Measurements from ENCODE around the gene HILPDA.

Gene HILPDA

GRCh38 chr7:128425850-128426249, 29.8 kb upstream of the HILPDA start:
- Histone ChIP-seq H3K36me3 (ENCODE audit: insufficient read depth, low read length) (no peaks in the 10 kb centered on the region), H3K9me3 (ENCODE audit: low read depth, low read length) (no peaks in the 10 kb centered on the region), H3K4me3 (no peak overlapping the region), H3K9ac (ENCODE audit: insufficient read length) (no peak overlapping the region), H3K27ac (no peak overlapping the region)
- DNase-seq (ENCODE audit: low read depth, low spot score) = no peak
- TF ChIP-seq POLR2AphosphoS5 (IDR thresholded peaks at IDR 0.05; ENCODE audit: borderline replicate concordance, low read depth, low read length) = no peak
- no peak for TF ChIP-seq FOXP2 (optimal IDR thresholded peaks at IDR 0.05; ENCODE audit: control extremely low read depth, extremely low read length, insufficient read depth)
- TF ChIP-seq EZH2 (IDR thresholded peaks at IDR 0.05) = no peak

GRCh38 chr7:128427289-128427891, 28.3 kb upstream of the HILPDA start:
- Histone ChIP-seq H3K27ac (no peak overlapping the region), H3K9me3 (ENCODE audit: low read depth, low read length) (no peaks in the 10 kb centered on the region), H3K9ac (ENCODE audit: insufficient read length) (no peak overlapping the region), H3K36me3 (ENCODE audit: insufficient read depth, low read length) (no peaks in the 10 kb centered on the region), H3K4me3 (0 out of 2 replicates have a peak overlapping the region, but pooled peaks have one; percentile 28)
- DNase-seq (ENCODE audit: low read depth, low spot score) = no peak
- TF ChIP-seq FOXP2 (optimal IDR thresholded peaks at IDR 0.05; ENCODE audit: control extremely low read depth, extremely low read length, insufficient read depth) (no peak), EZH2 (IDR thresholded peaks at IDR 0.05) (no peak), POLR2AphosphoS5 (IDR thresholded peaks at IDR 0.05; ENCODE audit: borderline replicate concordance, low read depth, low read length) (no peak)

- H3K36me3 ChIP-seq (ENCODE audit: insufficient read depth, low read length) = no peaks in the 10 kb centered on the region
- no peaks in the 10 kb centered on the region for H3K9me3 ChIP-seq (ENCODE audit: low read depth, low read length)
- H3K9ac ChIP-seq (ENCODE audit: insufficient read length) = no peak overlapping the region
- H3K27ac ChIP-seq = no peak overlapping the region
- TF ChIP-seq POLR2AphosphoS5 (IDR thresholded peaks at IDR 0.05; ENCODE audit: borderline replicate concordance, low read depth, low read length) (no peak), FOXP2 (optimal IDR thresholded peaks at IDR 0.05; ENCODE audit: control extremely low read depth, extremely low read length, insufficient read depth) (no peak), EZH2 (IDR thresholded peaks at IDR 0.05) (no peak)
- no peak overlapping the region for H3K4me3 ChIP-seq
- no peak for DNase-seq (ENCODE audit: low read depth, low spot score)
Measured at GRCh38 chr7:128430207-128430606, 25.5 kb upstream of the HILPDA start.

DNA sequence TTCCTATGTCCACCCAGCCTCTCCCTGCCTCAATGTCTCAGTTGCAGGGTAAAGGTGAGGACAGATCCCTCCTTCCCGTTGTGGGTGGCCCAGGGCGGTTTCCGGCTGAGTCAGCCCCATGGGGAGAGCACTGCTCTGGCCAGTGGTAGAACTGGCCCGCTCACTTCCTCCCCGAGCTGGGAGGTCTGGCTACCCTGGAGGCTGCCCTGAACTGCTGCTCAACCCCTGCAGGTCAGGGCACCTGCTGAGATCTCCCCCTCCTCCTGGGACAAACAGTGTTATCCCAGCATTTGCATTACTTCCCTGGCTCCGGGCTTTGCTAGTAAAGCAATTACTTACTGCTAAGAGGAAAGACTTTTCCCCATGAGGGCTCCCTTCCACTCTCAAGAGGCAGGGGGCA, 24.5 kb upstream of the HILPDA start:
- no peak overlapping the region for H3K4me3 ChIP-seq
- H3K36me3 ChIP-seq (ENCODE audit: insufficient read depth, low read length) = no peaks in the 10 kb centered on the region
- no peak overlapping the region for H3K27ac ChIP-seq
- no peak for TF ChIP-seq FOXP2 (optimal IDR thresholded peaks at IDR 0.05; ENCODE audit: control extremely low read depth, extremely low read length, insufficient read depth)
- TF ChIP-seq POLR2AphosphoS5 (IDR thresholded peaks at IDR 0.05; ENCODE audit: borderline replicate concordance, low read depth, low read length) = no peak
- TF ChIP-seq EZH2 (IDR thresholded peaks at IDR 0.05) = no peak
- DNase-seq (ENCODE audit: low read depth, low spot score) = no peak
- H3K9ac ChIP-seq (ENCODE audit: insufficient read length) = no peak overlapping the region
- no peaks in the 10 kb centered on the region for H3K9me3 ChIP-seq (ENCODE audit: low read depth, low read length)

DNA sequence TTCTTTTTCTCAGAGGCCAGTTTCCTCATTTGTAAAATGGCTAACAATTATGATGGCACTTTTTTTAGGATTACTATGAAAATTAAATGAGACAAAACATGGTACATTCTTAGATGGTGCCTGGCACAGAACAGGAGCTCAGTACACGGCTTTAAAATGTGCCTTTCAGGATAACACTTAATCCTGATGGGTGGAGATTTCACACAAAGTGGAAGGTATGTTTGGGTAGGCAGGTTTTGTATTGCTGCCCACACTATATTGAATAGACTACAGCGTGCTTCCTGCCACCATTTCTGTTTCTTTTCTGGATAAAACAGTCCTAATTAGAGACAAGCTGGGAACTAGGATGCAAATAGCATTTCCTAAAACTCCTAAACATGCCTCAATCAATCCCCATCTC, 23.9 kb upstream of the HILPDA start:
- Histone ChIP-seq H3K9me3 (ENCODE audit: low read depth, low read length) (no peaks in the 10 kb centered on the region), H3K4me3 (no peak overlapping the region), H3K9ac (ENCODE audit: insufficient read length) (no peak overlapping the region)

DNA sequence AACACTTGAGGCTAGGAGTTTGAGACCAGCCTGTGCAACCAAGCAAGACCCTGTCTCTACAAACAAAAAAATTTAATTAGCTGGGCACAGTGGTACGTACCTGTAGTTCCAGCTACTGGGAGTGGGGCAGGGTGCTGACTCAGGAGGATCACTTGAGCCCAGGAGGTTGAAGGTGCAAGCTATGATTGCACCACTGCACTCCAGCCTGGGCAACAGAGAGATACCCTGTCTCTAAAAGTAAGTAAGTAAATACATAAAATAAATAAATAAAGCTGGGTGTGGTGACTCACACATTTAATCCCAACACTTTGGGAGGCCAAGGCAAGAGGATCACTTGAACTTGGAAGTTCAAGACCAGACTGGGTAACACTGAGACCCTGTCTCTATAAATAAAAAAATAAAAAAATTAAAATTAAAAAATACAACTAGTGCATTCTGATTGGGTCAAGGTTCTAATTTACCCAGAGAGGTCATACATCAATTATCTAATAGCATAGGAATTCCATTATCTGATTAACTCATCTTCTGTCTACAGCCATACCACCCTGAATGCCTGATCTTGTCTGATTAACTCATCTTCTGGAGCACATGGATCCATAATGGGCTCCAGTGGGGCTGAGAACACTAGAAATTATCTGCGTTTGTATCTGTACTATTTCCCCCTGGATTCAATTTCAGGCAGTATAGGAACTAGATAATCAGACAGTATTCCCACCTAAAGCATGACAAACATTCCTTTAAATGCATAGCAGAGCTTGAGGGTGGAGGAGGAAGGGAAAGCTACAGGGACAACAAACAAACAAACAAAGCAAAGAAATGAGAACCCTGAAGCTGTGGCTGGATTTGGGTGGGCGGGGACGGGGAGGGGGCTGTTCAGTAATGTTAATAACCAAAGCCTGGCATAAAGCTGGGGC, 21.0 kb upstream of the HILPDA start:
- no peaks in the 10 kb centered on the region for H3K36me3 ChIP-seq (ENCODE audit: insufficient read depth, low read length)
- no peak overlapping the region for H3K27ac ChIP-seq
- no peak overlapping the region for H3K4me3 ChIP-seq
- no peak for DNase-seq (ENCODE audit: low read depth, low spot score)
- no peak for TF ChIP-seq EZH2 (IDR thresholded peaks at IDR 0.05)
- TF ChIP-seq FOXP2 (optimal IDR thresholded peaks at IDR 0.05; ENCODE audit: control extremely low read depth, extremely low read length, insufficient read depth) = no peak
- no peak for TF ChIP-seq POLR2AphosphoS5 (IDR thresholded peaks at IDR 0.05; ENCODE audit: borderline replicate concordance, low read depth, low read length)
- no peaks in the 10 kb centered on the region for H3K9me3 ChIP-seq (ENCODE audit: low read depth, low read length)
- no peak overlapping the region for H3K9ac ChIP-seq (ENCODE audit: insufficient read length)

More for the DNA sequence above, 23.9 kb upstream of the HILPDA start:
- Histone ChIP-seq H3K36me3 (ENCODE audit: insufficient read depth, low read length) (no peaks in the 10 kb centered on the region), H3K27ac (no peak overlapping the region)
- no peak for DNase-seq (ENCODE audit: low read depth, low spot score)
- TF ChIP-seq FOXP2 (optimal IDR thresholded peaks at IDR 0.05; ENCODE audit: control extremely low read depth, extremely low read length, insufficient read depth) (no peak), POLR2AphosphoS5 (IDR thresholded peaks at IDR 0.05; ENCODE audit: borderline replicate concordance, low read depth, low read length) (no peak), EZH2 (IDR thresholded peaks at IDR 0.05) (no peak)

DNA sequence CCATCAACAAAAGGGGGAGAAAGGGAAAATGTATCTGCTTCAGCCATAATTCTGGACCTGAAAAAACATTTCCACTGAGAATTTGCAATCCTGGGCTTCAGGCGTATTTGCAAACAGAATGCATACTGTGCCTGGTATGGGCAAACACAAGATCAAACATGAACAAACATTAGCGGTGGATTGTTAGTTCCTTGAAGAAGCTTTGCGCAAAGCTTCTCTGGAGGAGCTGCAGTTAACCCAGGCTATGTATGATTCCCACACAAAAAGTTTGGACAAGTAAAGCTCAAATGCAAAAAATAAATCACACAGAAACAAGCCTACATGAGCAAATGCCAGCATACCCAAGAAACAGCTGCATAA, 20.4 kb upstream of the HILPDA start:
- no peak overlapping the region for H3K4me3 ChIP-seq
- no peak for TF ChIP-seq FOXP2 (optimal IDR thresholded peaks at IDR 0.05; ENCODE audit: control extremely low read depth, extremely low read length, insufficient read depth)
- TF ChIP-seq POLR2AphosphoS5 (IDR thresholded peaks at IDR 0.05; ENCODE audit: borderline replicate concordance, low read depth, low read length) = no peak
- no peak for TF ChIP-seq EZH2 (IDR thresholded peaks at IDR 0.05)
- no peaks in the 10 kb centered on the region for H3K36me3 ChIP-seq (ENCODE audit: insufficient read depth, low read length)
- no peak overlapping the region for H3K9ac ChIP-seq (ENCODE audit: insufficient read length)
- no peak overlapping the region for H3K27ac ChIP-seq
- no peaks in the 10 kb centered on the region for H3K9me3 ChIP-seq (ENCODE audit: low read depth, low read length)
- DNase-seq (ENCODE audit: low read depth, low spot score) = no peak

- Histone ChIP-seq H3K9ac (ENCODE audit: insufficient read length) (no peak overlapping the region), H3K9me3 (ENCODE audit: low read depth, low read length) (no peaks in the 10 kb centered on the region), H3K4me3 (no peak overlapping the region), H3K27ac (no peak overlapping the region), H3K36me3 (ENCODE audit: insufficient read depth, low read length) (no peaks in the 10 kb centered on the region)
- TF ChIP-seq EZH2 (IDR thresholded peaks at IDR 0.05) (no peak), POLR2AphosphoS5 (IDR thresholded peaks at IDR 0.05; ENCODE audit: borderline replicate concordance, low read depth, low read length) (no peak), FOXP2 (optimal IDR thresholded peaks at IDR 0.05; ENCODE audit: control extremely low read depth, extremely low read length, insufficient read depth) (no peak)
- DNase-seq (ENCODE audit: low read depth, low spot score) = no peak
Measured at GRCh38 chr7:128437426-128438332, 18.0 kb upstream of the HILPDA start.
